ENCODE data around the gene MS4A4A. TPM values are rescaled to one million over a fixed set of nuclear protein-coding genes. Genes with fewer than 3 reads are reported as not detected.

The MS4A4A gene
- total RNA-seq, 2 donors from 2014 or later, result 26.4 to 43.9 TPM

GRCh38 chr11:60339356-60339755 is 58.9 kb downstream of the MS4A4A start:
- intact Hi-C loops (cut with DNase I), result no loop called here
- no peak for ATAC-seq
- DNase-seq, result no peak

GRCh38 chr11:60343094-60343704 is 62.7 kb downstream of the MS4A4A start:
- intact Hi-C loops (cut with DNase I), result no loop called here
- ATAC-seq, result no peak
- DNase-seq, result no peak

- intact Hi-C loops (cut with DNase I), result no loop called here
- no peak for DNase-seq
- ATAC-seq, result no peak
These were observed 63.7 kb downstream of the MS4A4A start for GRCh38 chr11:60344146-60344545.

GRCh38 chr11:60345489-60345888 is 65.0 kb downstream of the MS4A4A start:
- ATAC-seq (no peak), DNase-seq (peak; percentile 39)
- intact Hi-C loops (cut with DNase I), result no loop called here

- intact Hi-C loops (cut with DNase I), result no loop called here
- ATAC-seq (no peak), DNase-seq (no peak)
These were observed 66.8 kb downstream of the MS4A4A start for GRCh38 chr11:60347084-60347797.

- DNase-seq (no peak), ATAC-seq (no peak)
- intact Hi-C loops (cut with DNase I), result no loop called here
These were observed 67.7 kb downstream of the MS4A4A start for GRCh38 chr11:60348116-60348515.

- DNase-seq (no peak), ATAC-seq (no peak)
- intact Hi-C loops (cut with DNase I), result no loop called here
These were observed 69.5 kb downstream of the MS4A4A start for GRCh38 chr11:60349990-60350389.

- DNase-seq, result no peak
- ATAC-seq, result no peak
- intact Hi-C loops (cut with DNase I), result no loop called here
These were observed 77.3 kb downstream of the MS4A4A start for GRCh38 chr11:60357771-60358170.

Other genes with a start within 250 kb of the MS4A4A start
- not detected for gene OOSP2, start 240.3 kb upstream of the MS4A4A start, total RNA-seq
- not detected for gene MS4A3, start 224.0 kb upstream of the MS4A4A start, total RNA-seq
- gene MS4A2, start 192.0 kb upstream of the MS4A4A start, total RNA-seq, result 1 to 10 TPM in 1 of 2 donors, under 1 TPM in 1; 0.26 to 1.7 TPM
- 100 to 1,000 TPM in 1 of 2 donors, 10 to 100 TPM in 1; 62.5 to 155 TPM for gene MS4A6A, start 97.6 kb upstream of the MS4A4A start, total RNA-seq
- gene MS4A4E, start 37.5 kb upstream of the MS4A4A start, total RNA-seq, result 1 to 10 TPM in 1 of 2 donors, under 1 TPM in 1; 0.52 to 3.1 TPM
- gene MS4A6E, start 46.6 kb downstream of the MS4A4A start, total RNA-seq, result under 1 TPM in 1 of 2 donors, not detected in 1; 0.47 TPM
- gene MS4A7, start 97.9 kb downstream of the MS4A4A start, total RNA-seq, result 10 to 100 TPM; 33.1 to 37.1 TPM
- 1 to 10 TPM; 1.4 to 1.5 TPM for gene MS4A14, start 115.8 kb downstream of the MS4A4A start, total RNA-seq
- gene MS4A5, start 148.9 kb downstream of the MS4A4A start, total RNA-seq, result not detected
- gene MS4A1, start 175.2 kb downstream of the MS4A4A start, total RNA-seq, result under 1 TPM; 0.26 to 0.47 TPM
- not detected for gene MS4A12, start 212.1 kb downstream of the MS4A4A start, total RNA-seq
- gene MS4A13, start 234.7 kb downstream of the MS4A4A start, total RNA-seq, result not detected